NCI-H2107 (cell line): ENCODE measurements around the gene LTBP1.

Experiments
- DNase-seq: peaks from one replicate; lab custom pipeline; 2025; lab: John Stamatoyannopoulos, UW

The LTBP1 gene

GRCh38 chr2:33313039-33313438, 366.3 kb downstream of the LTBP1 start:
- DNase-seq: no peak

- no peak for DNase-seq
Observed at GRCh38 chr2:33314541-33314940, 367.8 kb downstream of the LTBP1 start.

GRCh38 chr2:33316328-33316727, 369.6 kb downstream of the LTBP1 start:
- DNase-seq: no peak

GRCh38 chr2:33317369-33318007, 370.7 kb downstream of the LTBP1 start:
- no peak for DNase-seq

- DNase-seq: no peak
Observed at GRCh38 chr2:33318456-33318855, 371.7 kb downstream of the LTBP1 start.

- DNase-seq: no peak
Observed at GRCh38 chr2:33320573-33320972, 373.8 kb downstream of the LTBP1 start.

GRCh38 chr2:33321236-33321771, 374.6 kb downstream of the LTBP1 start:
- no peak for DNase-seq

- no peak for DNase-seq
Observed at GRCh38 chr2:33321876-33322483, 375.2 kb downstream of the LTBP1 start.

- DNase-seq: no peak
Observed at GRCh38 chr2:33322612-33323011, 375.9 kb downstream of the LTBP1 start.

- no peak for DNase-seq
Observed at GRCh38 chr2:33323957-33324356, 377.2 kb downstream of the LTBP1 start.

GRCh38 chr2:33326100-33326499, 379.3 kb downstream of the LTBP1 start:
- no peak for DNase-seq

GRCh38 chr2:33333433-33333832, 386.7 kb downstream of the LTBP1 start:
- no peak for DNase-seq

- no peak for DNase-seq
Observed at GRCh38 chr2:33334083-33334482, 387.3 kb downstream of the LTBP1 start.

GRCh38 chr2:33335516-33335915, 388.8 kb downstream of the LTBP1 start:
- no peak for DNase-seq

GRCh38 chr2:33336036-33336625, 389.4 kb downstream of the LTBP1 start:
- DNase-seq: no peak

GRCh38 chr2:33337385-33337960, 390.7 kb downstream of the LTBP1 start:
- no peak for DNase-seq

- no peak for DNase-seq
Observed at GRCh38 chr2:33337981-33338380, 391.2 kb downstream of the LTBP1 start.

- no peak for DNase-seq
Observed at GRCh38 chr2:33339269-33339668, 392.5 kb downstream of the LTBP1 start.

- DNase-seq: no peak
Observed at GRCh38 chr2:33340280-33340679, 393.5 kb downstream of the LTBP1 start.

GRCh38 chr2:33342171-33342570, 395.4 kb downstream of the LTBP1 start:
- DNase-seq: no peak

- DNase-seq: no peak
Observed at GRCh38 chr2:33342705-33343104, 396.0 kb downstream of the LTBP1 start.

- no peak for DNase-seq
Observed at GRCh38 chr2:33343387-33343895, 396.7 kb downstream of the LTBP1 start.

- no peak for DNase-seq
Observed at GRCh38 chr2:33344230-33344629, 397.5 kb downstream of the LTBP1 start.
